NCI-H1092 treated with DMSO at 0.1 percent for 48 hours (cell line): ENCODE data around the gene VWA8.
"Not testable (repeated sequence)": the region's sequence is repeated elsewhere in the genome, so short reads cannot be mapped to it uniquely, and the experiment has no call there.

ENCODE experiments used
- DNase-seq: peaks from one replicate; lab custom pipeline; 2025; lab: John Stamatoyannopoulos, UW

The VWA8 gene

DNA sequence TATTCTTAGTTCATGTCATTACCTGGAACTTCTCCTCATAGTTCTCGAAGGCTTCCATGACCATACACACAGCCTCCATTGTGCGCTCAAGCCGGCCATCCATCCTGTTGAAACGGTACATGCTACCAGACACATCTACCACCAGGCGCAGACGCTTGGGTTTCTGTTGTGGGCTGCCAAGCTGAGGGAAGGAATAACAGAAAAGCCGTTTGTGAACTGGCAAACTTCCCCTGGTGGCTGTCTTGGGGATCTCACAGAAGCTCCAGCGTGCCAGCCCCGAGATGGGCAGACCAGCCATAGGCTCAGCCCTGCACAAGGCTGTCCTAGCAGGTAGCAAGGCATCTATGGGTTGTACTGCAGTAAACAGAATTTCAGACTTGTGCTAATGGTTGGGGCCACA, 373.4 kb downstream of the VWA8 start:
- no peak for DNase-seq

DNA sequence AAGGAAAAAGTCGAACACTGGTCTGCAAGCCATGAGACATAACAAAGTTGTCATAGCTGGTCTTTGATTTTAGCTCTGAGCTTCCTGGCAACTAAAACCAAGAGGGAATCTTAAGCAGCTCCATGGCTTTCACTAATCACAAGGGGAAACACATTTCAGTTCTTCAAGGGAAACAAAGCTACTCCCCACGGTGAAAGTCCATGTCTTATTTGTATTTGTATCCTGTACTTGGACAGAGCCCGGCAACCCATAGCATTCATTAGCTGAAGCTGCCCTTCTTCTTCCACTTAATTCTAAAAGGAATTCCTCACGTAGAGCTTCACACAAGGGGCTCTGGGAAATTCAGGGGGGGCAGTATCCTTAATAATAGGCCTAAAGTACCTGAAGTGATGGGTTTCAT, 374.7 kb downstream of the VWA8 start:
- no peak for DNase-seq

DNA sequence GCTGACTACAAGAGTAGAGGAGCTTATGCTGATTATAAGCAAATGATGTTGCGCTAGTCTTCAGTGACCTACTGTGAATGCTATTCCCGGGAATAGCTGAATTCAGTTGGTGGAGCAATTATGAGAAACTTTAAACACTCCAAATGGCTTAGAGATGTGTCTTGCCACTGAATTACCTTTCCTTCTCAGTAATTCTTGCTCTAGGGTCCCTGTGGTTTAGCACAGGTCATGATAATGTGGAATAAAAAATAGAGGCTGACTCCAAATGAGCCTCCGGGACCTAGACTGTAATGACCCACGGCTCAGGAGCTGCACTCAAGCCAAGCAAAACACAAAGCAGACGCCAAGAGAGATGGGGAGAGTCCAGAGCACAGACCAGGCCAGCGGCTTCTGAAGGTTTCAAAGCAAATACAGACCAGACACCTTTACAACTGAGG, 378.9 kb downstream of the VWA8 start:
- DNase-seq = no peak

- no peak for DNase-seq
Observed at GRCh38 chr13:41580345-41580744, 380.6 kb downstream of the VWA8 start.

- DNase-seq = no peak
Observed at GRCh38 chr13:41579881-41580280, 381.0 kb downstream of the VWA8 start.

- no peak for DNase-seq
Observed at GRCh38 chr13:41579168-41579567, 381.7 kb downstream of the VWA8 start.

DNA sequence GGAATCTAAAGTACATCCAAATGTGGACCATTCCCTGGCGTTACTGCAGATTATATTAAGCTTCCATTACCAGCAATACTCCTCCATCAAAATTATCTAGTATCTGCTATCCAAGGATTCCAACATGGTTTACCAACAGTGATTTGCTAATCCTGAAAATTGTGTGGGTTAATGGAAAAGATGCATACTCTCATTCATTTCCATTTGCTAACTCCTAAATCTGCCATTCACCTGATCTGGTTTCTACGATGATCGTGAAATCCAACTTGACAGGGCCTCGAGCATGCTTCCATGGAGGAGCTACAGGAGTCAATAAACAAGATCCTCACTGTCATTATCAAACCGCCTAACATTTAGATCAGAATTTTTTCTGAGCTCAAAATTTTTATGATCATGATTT, 382.5 kb downstream of the VWA8 start:
- no peak for DNase-seq

- no peak for DNase-seq
Observed at GRCh38 chr13:41577436-41577835, 383.5 kb downstream of the VWA8 start.

GRCh38 chr13:41573640-41574039, 387.3 kb downstream of the VWA8 start:
- DNase-seq = not testable (repeated sequence)

GRCh38 chr13:41571817-41572340, 389.0 kb downstream of the VWA8 start:
- not testable (repeated sequence) for DNase-seq

- no peak for DNase-seq
Observed at GRCh38 chr13:41568972-41569351, 391.9 kb downstream of the VWA8 start.

GRCh38 chr13:41568143-41568971, 392.6 kb downstream of the VWA8 start:
- DNase-seq = no peak

- DNase-seq = no peak
Observed at GRCh38 chr13:41567363-41567762, 393.5 kb downstream of the VWA8 start.

GRCh38 chr13:41565846-41566245, 395.1 kb downstream of the VWA8 start:
- no peak for DNase-seq

DNA sequence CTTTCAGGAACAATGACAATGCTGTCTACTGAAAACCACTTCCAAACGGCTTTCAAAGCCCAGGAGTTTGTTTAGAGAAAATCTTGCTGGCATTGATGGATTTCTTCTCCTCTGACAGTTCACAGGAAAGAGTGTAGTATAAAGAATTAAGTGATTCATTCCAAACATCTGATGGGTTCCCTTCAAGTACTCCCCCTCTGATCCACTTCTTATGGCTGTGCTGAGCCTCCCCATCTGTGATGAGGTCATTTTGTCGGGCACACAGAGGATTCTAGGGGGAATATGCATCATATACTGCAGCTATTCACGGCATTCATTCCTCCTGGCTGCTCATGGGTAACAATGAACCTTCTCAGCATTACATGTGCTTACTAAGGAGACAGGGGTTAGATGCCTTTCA, 395.7 kb downstream of the VWA8 start:
- no peak for DNase-seq

GRCh38 chr13:41563984-41564365, 396.9 kb downstream of the VWA8 start:
- DNase-seq = no peak

GRCh38 chr13:41563341-41563983, 397.4 kb downstream of the VWA8 start:
- DNase-seq = no peak

DNA sequence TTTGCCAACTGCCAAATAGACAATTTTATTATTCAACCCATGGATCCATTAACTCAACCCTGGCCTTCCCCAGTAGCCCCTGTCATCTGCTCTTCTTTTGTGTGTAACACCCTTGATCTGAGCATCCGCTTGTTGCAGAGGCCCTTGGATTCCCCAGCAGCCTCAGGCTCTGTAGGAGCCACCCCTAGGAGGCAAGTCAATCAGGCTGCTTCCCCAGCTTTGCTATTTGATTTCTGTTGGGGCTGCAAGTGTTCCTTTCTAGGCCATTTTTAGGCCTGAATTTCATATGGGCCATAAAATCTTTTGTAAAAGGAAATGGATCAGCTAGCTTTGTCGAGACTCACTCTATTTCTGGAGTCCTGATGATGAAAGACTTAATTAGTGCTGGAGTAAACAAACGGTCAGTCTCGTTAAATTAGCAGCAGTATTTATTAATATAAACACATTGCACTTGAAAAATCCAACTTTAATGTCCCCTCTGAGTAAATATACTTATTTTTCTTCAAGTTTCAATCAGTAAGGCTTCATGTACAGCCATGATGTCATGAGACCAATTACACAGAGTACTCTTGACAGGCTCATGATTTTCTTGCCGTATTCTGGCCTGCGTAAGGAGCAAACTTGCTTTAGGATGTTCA, 398.2 kb downstream of the VWA8 start:
- no peak for DNase-seq

DNA sequence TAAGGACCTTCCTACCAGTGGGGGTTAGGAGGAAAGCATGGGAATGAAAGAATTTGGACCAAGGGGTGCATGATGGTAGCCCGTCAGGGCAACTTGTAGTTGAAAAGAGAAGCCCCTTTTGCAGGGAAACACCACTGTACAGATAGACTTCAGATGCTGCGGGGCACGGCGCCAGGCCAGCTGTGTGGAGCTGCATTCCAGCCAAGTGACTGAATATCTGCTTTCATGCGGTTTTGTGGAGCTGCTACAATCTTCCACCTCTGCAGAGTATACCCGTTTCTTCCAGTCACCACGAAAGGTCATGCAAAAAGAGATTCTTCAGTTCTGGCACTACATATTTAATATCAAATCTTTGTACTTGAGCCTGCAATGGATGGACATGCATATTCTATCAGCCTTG, 398.8 kb downstream of the VWA8 start:
- no peak for DNase-seq

DNA sequence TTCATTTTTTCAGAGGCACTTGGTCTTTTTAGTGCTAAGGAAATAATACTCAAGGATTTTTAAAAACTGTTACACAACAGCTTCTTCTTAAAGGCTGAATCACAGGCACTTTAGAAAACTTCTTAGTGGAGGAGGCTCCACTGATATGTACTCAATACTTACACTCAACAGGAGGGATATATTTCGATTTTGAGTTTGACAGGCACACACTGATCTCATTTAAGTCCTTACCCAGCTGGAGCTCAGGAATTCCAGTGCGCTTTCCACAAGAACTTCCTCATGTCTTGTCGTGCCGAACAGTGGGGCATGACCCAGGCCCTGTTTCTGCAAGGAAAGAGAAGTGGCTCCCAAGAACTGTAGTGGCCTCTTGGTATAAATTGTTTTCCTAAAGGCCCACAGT, 399.7 kb downstream of the VWA8 start:
- DNase-seq = no peak

- DNase-seq = no peak
Observed at GRCh38 chr13:41558781-41559560, 401.9 kb downstream of the VWA8 start.

DNA sequence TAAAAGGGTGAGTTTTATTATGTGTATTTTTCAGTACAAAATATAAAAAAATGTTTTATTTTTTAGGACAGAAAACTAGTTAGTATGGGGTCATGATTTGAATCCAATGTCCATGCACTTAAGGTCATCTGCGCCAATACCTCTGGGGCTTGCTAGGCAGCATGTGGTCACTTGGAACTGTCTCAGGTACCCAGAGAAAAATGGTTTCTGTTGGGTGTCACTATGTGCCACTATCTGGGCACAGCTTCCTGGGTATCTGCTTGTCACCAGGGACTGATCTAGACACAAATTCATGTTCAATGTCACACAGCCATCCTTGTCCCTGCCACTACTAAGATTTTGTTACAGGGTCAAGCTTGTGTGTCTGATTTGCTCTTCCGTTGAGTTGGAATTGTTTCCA, 403.2 kb downstream of the VWA8 start:
- DNase-seq = no peak
